Measurements from ENCODE around the gene EMX1.

Gene EMX1
- 0 reads per million in 4 donors for total RNA-seq

DNA sequence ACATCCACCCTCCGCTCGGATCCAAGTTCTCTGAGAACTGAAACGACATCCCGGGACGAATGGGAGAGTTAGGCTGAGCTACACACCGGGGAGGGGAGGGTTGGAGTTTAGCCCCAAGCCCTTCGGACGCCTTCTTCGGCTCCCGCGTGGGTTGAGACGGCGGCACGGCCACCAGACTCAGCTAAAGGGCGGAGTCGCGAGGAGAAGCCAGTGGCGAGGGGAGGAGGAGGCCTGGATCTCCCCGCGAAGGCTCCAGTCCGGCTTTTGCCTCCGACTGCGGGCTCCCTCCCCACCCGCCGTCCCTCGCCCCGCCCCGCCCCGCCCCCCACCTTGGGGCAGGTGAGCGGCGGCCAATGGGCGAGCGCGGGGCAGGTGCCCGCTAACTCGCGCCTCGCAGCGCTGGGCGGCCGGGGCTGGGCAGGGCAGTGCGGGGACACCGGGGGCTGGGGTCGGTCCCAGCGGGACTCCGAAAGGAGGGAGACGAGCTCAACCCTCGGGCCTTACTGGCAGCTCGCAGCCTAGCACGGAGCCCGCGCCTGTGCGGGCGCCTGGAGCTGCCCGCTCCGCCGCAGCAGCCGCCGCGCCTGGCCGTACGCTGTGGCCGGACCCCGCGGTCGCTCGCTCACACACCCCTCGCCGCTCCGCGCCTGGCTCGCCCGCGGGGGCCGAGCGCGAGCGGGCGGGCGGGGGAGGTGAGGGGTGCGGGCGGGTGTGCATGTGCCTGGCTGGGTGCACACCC is at the start of gene EMX1:
Gene EMX1, plus strand, starts transcription at position 382 of the 739 bp plus-strand sequence. Its CDS starts 334 bp downstream, at position 716.
- DNase-seq, result peak in 3 of 5 donors; percentile 23 to 43 (median 39)

- no peak for DNase-seq
Observed at GRCh38 chr2:72871060-72871459, 46.3 kb upstream of the EMX1 start.

- no peak for DNase-seq
Observed at GRCh38 chr2:72871880-72872279, 45.4 kb upstream of the EMX1 start.

DNA sequence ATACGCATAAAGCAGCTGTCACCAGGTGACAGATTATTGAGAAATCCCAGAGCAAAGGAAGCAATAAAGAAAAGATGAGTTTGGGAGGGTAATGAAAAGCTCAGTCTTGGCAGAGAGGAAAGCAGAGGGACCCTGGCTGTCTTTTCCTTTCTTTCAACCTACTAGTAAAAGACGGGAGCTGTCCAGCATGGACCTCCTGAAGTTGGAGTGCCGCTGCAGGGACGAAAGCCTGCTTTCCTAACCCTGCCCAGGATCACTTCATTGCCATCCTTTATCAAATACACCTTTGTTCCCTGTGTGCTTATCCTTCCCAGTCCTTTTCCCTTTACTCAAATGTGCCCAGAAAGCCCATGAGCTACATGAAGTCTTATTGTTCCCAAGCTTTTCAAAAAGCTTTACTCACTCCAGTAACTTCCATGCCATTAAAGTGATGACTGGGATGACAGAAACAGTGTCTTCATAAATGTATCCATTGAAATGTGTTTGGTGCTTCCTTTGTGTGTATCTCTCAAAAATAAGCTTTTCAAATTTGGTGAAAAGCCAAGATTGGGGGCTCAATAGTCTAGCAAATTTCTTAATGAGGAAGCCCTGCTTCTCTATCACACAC is 33.9 kb upstream of the EMX1 start:
- no peak for DNase-seq

GRCh38 chr2:72886505-72887031 is 30.8 kb upstream of the EMX1 start:
- no peak for DNase-seq

- DNase-seq, result peak in 4 of 5 donors; percentile 13 to 45 (median 24)
Observed at GRCh38 chr2:72887032-72887739, 30.1 kb upstream of the EMX1 start, which contains the start of gene SPR. Gene SPR (plus strand): TSS chr2:72887408. CDS start chr2:72887433, 25 bp downstream.

- peak in 3 of 5 donors; percentile 14 to 31 (median 23) for DNase-seq
Observed at GRCh38 chr2:72887740-72888437, 29.4 kb upstream of the EMX1 start.

GRCh38 chr2:72888438-72889202 is 28.7 kb upstream of the EMX1 start:
- no peak for DNase-seq

- no peak for DNase-seq
Observed at GRCh38 chr2:72889991-72890390, 27.3 kb upstream of the EMX1 start.

DNA sequence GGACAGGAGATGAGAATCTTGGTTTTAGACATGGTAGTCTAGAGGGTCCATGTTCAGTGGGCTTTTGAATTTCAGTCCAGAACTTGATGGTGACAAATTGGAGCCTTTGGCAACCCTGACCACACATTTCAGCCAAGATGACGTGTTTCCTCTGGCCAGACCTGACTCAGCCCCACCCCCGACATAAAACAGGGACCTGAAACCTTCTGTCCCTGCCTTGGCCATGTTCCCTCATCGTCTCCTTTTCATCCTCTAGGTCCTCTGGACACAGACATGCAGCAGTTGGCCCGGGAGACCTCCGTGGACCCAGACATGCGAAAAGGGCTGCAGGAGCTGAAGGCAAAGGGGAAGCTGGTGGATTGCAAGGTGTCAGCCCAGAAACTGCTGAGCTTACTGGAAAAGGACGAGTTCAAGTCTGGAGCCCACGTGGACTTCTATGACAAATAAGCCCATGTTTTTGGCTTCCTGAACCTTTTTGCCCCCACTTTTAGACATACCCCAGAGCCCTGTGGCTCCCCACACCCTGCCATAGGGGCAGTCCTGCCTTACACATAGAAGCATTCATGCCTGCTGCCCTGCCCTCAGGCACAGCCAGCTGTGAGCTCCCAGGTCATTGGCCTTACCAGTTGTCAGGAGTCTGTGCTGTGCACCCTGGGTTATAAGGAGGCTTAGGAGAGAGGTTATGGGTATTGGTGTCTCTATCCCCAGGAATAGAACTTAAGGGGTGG is 26.1 kb upstream of the EMX1 start:
- DNase-seq, result no peak

DNA sequence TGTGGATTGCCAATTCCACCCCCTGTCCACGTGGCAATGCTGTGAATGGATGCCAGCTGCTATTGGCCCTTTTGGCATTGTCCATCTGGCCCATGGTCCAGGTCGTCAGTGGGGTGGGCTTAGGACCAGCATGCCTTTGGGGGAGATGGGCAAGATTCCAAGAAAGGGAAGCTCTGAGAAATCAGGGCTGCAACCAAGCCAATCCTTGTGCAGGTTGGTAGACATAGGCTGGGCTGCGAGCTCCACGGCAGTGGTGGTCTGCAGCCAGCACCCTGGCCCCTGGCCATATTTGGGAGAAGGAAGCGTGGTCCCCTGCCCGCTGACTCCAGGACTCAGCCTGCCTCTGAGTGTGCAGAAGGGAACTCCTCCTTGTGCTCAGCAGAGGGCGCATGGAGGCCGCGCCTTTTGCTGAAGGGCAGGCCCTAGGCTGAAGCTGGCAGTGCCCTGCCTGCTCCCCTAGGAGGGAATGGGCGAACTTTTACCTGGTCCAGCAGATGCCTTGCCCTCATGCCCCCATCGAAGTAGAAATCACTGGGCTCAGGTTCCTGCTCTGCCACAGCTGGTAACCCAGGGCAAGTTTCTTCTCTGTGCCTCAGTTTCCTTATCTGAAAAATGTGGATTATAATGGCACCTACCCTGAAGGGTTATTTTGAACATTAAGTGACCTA is 24.7 kb upstream of the EMX1 start:
- peak in 3 of 5 donors; percentile 44 to 59 (median 46) for DNase-seq

GRCh38 chr2:72893594-72894319 is 23.6 kb upstream of the EMX1 start:
- peak in 1 of 5 donors; percentile 30 for DNase-seq

DNA sequence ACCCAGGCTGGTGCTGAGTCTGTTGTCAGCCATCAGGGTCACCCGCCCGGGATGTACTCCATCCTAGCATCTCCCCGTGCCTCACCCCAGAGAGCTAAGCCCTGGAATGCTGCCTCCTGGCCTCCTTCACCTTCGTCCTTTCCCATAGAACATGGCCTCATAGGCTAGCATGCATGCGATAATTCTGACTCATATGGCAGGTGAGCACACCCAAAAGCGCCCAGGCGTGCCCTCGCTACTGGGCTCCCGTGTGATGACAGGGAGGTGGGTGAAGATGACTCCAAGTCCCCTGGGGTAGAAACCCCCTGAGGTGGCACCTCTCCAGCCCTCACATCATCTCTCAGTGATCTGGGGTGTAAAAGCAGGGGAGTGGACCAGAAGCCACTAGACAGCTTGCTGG is 22.8 kb upstream of the EMX1 start:
- DNase-seq, result no peak

DNA sequence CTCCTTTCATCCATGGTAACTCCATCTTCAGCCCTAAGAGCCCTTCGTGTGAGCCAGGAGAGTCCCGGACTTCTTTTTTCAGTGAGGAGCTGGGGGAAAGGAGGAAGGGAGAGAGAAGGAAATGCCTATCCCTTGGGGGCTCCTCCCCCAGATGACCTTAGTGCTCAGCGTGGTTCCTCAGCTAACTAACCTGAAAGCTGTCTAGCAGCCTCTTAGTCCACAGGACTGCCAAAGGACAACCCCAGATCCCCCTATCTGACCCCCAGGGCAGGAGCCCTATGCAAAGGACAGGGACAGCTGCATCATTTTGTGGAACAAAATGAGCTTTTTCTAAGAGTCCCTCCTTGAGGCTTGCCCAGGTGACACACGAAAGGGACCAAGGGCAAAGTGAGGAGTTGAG is 22.2 kb upstream of the EMX1 start:
- no peak for DNase-seq

DNA sequence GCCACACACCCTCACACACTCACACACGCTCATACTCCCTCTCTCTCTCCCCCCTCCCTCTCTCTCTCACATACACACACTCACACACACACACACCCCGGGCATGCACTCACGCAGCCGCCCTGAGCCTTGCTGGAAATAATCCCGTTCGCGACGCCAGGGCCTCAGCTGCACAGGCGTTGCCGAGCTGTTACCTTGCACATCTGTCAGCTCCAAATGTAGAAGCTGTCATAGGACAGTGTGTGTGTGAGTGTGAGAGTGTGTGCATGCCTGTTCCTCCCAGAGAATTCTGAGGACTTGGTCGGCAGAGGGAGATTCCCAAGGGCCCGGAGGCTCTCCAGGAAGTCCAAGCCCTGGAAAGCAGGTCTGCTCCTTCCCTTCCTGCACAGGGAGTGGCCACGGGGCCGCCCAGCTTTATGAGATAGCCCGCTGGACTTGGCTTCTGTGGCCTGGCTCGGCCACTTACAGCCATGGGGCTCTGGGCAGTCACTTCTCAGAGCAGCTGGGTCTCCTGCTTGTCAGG is 21.5 kb upstream of the EMX1 start:
- no peak for DNase-seq

GRCh38 chr2:72896446-72896845 is 20.9 kb upstream of the EMX1 start:
- no peak for DNase-seq

DNA sequence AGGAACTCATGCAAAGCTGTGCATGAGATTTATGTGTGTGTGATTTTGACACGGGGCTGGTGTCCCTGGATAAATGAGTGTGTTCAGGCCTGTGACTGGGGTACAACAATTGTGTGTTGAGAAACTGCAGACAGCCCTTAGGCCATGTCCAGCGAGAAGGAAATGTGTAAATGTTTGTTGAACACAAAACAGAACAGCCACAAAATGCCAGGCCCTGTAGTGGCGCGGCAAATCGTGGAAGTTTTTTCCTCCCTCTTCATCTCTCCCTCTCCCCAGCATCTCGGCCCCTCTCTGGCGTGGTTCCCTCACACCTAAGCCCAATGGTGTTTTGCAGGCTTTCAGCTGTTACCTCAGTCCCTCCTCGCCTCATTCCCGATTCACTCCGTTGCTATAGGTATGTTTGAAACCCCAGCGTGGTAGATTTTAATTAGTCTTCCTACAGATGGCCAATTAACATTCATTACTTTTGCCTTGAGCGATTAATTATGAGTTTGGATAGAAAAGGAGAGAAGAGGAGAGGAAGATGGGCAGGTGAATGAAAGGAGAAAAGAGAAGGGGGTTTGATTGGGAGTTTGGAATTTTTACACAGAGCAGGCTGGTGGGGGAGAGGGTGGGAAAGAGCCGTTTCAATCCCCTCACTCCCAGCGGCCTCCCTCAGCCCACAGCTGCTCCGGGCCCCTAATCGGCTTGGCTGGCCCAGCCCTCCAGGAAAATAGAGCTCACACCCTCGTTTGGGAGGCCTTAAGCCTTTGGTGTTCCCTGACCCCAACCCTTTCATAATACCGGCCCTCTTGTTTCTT is 19.3 kb upstream of the EMX1 start:
- DNase-seq, result no peak

DNA sequence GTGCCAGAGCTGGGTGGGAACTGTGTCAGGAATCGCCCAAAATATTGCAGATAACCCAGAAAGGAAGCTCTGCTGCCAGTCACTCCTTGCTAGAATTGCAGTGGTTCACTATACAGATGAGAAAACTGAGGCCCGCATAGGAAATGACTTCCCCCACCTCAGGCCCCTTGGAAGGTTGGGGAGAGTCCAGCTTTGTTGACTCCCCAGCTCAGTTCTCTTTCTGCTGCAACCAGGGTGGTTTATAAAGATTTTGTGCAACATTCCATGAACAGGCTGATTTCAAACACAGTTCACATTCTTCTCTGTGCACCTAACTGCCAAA is 18.8 kb upstream of the EMX1 start:
- no peak for DNase-seq

All from T-helper 1 cell (primary cell).